ENCODE measurements around the gene DNAJB11. TPM values are rescaled to one million over a fixed set of nuclear protein-coding genes. Genes with fewer than 3 reads are reported as not detected.

DNAJB11 gene
- total and polyA plus RNA-seq, 10 donors = 27.5 to 98.2 (median 42.2) TPM

DNA sequence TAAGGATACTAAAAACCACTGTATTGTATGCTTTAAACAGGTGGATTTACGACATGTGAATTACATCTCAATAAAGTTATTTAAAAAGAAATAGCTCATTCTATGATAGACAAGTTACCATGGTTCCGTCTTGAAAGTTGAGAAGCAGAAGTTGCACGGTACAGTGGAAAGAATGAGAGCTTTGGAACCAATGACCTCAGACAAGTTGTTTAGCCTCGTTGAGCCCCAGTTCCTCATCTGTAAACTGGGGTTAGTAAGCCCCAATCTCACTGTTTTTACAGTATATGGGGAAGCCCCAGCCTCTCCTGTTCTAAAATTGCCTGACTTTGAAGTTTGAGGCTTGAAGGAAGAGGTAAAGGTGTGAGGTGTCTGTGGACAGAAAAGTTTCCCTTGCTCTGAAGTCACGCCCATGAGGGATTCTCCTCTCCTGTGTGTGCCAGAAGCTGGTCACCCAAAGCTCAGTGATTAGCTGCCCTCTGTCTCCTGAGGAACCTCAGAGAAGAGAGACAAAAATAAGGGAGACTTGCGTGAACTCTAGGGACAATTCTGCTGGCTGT lies 36.3 kb upstream of the DNAJB11 start:
- intact Hi-C loops (cut with DNase I; ENCODE audit: low total_unique reads) = no loop called here
- no peak for DNase-seq
- Histone ChIP-seq H3K27ac (peak overlapping the region in 6 of 8 donors; percentile 30 to 73 (median 62)), H3K27me3 (replicated peaks in 1 of 7) (no peaks in the 10 kb centered on the region), H3K36me3 (peaks cover 0 to 12% (median 2%) of the 10 kb centered on the region in 6 donors), H3K4me1 (peaks cover 11 to 51% (median 29%) of the 10 kb centered on the region in 6 donors), H3K9me3 (no peaks in the 10 kb centered on the region), H3K4me3 (no peak overlapping the region)
- TF ChIP-seq, protein P1, sequence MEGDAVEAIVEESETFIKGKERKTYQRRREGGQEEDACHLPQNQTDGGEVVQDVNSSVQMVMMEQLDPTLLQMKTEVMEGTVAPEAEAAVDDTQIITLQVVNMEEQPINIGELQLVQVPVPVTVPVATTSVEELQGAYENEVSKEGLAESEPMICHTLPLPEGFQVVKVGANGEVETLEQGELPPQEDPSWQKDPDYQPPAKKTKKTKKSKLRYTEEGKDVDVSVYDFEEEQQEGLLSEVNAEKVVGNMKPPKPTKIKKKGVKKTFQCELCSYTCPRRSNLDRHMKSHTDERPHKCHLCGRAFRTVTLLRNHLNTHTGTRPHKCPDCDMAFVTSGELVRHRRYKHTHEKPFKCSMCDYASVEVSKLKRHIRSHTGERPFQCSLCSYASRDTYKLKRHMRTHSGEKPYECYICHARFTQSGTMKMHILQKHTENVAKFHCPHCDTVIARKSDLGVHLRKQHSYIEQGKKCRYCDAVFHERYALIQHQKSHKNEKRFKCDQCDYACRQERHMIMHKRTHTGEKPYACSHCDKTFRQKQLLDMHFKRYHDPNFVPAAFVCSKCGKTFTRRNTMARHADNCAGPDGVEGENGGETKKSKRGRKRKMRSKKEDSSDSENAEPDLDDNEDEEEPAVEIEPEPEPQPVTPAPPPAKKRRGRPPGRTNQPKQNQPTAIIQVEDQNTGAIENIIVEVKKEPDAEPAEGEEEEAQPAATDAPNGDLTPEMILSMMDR (IDR thresholded peaks at IDR 0.05 in 8 of 11, conservative IDR thresholded peaks at IDR 0.05 in 3 of 11) = no peak
- no peak for TF ChIP-seq POLR2AphosphoS5 (IDR thresholded peaks at IDR 0.05)
- no peak for TF ChIP-seq POLR2A (IDR thresholded peaks at IDR 0.05)
- WGBS, 5 donors = 43 to 47% (median 46%) methylated on average over 6 of the region's 6 CpGs

DNA sequence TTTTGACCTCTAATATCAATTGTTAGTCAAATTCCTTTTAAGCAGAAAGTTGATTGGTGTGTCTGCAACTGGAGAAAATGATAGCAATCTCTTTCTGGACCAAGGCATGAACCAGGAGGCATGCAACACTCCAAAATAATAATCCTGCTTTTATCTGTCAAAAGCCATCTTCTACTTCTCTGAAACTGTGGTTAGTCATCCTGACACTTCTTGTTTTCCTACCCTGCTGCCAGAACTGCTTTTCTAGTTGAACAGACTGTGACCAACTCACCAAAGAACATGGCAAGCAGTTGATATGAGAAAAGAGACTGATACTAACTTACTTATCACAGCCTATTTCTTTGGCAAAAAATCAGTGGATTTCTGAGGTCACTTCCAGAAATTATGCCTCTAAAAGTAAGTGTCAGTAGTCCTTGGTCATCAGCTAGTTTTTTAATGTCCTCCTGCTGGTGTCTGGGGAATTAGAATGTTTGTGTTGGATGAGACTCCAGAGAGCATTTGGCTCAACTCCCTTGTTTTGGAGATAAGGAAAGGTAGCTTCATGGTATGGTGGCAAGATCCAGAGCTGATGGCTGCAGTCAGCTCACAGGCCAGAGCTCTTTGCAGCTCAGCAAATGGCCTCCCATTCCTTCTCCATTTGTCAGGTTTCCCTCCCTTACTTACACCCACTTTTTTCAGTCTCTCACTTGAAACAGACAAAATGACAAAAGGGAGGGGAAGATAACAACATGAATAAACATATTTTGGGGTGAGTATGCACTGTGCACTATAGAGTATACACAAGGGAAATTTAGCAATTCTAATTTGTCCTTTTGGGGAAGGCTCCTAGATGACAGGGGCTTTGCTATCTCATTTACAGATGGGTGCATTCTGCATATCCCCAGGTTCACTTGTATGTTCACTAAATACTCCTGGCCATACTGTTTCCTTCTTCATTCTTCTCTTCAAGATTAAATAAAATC lies 33.4 kb upstream of the DNAJB11 start:
- TF ChIP-seq POLR2A (IDR thresholded peaks at IDR 0.05) (no peak), POLR2AphosphoS5 (IDR thresholded peaks at IDR 0.05) (no peak)
- TF ChIP-seq, protein P1 (IDR thresholded peaks at IDR 0.05 in 8 of 11, conservative IDR thresholded peaks at IDR 0.05 in 3 of 11) = no peak
- Histone ChIP-seq H3K27me3 (replicated peaks in 1 of 7) (no peaks in the 10 kb centered on the region), H3K4me3 (no peak overlapping the region), H3K9me3 (no peaks in the 10 kb centered on the region), H3K36me3 (peaks cover 0 to 12% (median 2%) of the 10 kb centered on the region in 6 donors), H3K27ac (no peak overlapping the region), H3K4me1 (peaks cover 14 to 43% (median 34%) of the 10 kb centered on the region in 6 donors)
- DNase-seq = no peak
- intact Hi-C loops (cut with DNase I; ENCODE audit: low total_unique reads) = no loop called here

DNA sequence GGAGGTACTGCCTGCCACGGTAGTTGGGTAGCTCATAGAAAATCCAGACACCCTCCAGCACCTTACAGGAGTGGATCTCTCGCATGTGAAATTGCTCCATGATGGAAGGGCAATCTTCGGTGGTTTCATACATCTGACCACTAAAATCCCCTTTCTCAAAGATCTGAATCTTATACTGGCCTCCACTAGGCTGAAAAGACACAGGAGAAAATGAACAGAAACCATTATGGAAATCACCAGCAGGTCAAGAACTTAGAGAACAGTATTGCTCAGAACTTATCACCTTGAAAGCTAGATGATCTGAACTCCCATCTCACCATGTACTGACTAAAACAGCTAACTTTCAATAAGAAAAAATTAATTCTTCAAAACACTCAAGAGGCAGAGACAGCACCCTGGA lies 31.7 kb upstream of the DNAJB11 start:
- H3K27me3 ChIP-seq (replicated peaks in 1 of 7) = no peaks in the 10 kb centered on the region
- intact Hi-C loops (cut with DNase I; ENCODE audit: low total_unique reads) = no loop called here
- H3K9me3 ChIP-seq = no peaks in the 10 kb centered on the region
- WGBS, 5 donors = 82 to 94% (median 85%) methylated on average over 3 of the region's 3 CpGs
- peaks cover 8 to 27% (median 19%) of the 10 kb centered on the region in 6 donors for H3K4me1 ChIP-seq
- no peak overlapping the region for H3K27ac ChIP-seq
- TF ChIP-seq POLR2AphosphoS5 (IDR thresholded peaks at IDR 0.05) = no peak
- TF ChIP-seq, protein P1 (IDR thresholded peaks at IDR 0.05 in 8 of 11, conservative IDR thresholded peaks at IDR 0.05 in 3 of 11) = no peak
- TF ChIP-seq POLR2A (IDR thresholded peaks at IDR 0.05) = no peak
- DNase-seq = no peak
- H3K4me3 ChIP-seq = no peak overlapping the region
- H3K36me3 ChIP-seq = peaks cover 0 to 17% (median 2%) of the 10 kb centered on the region in 6 donors

All from spleen (tissue), 11 donors.